ENCODE measurements around the gene HAGH. TPM values are rescaled to one million over a fixed set of nuclear protein-coding genes. Genes with fewer than 3 reads are reported as not detected.

The HAGH gene
- total and polyA plus RNA-seq, 10 of the 15 experiments (the other 5 are each of a cell fraction or from before 2014, with no cell fraction given): 2.0 to 50.1 (median 22.4) TPM

- TF ChIP-seq TAF1 (IDR thresholded peaks at IDR 0.05; ENCODE audit: borderline replicate concordance, low read depth, low read length) (no peak), SMAD5 (IDR thresholded peaks at IDR 0.05; ENCODE audit: low read depth) (no peak), BCLAF1 (IDR thresholded peaks at IDR 0.05) (no peak), RELA (IDR thresholded peaks at IDR 0.05; ENCODE audit: borderline replicate concordance, partially characterized antibody) (no peak), PKNOX1 (IDR thresholded peaks at IDR 0.05) (peak; percentile 28; the same call in 1 of the 2 replicates), IKZF2 (IDR thresholded peaks at IDR 0.05) (no peak), TCF3 (IDR thresholded peaks at IDR 0.05; ENCODE audit: borderline replicate concordance, insufficient read depth, low read depth, low read length) (0 out of 2 replicates have a peak, but pooled peaks have one; percentile 1), MEF2B (IDR thresholded peaks at IDR 0.05; ENCODE audit: partially characterized antibody, poor library complexity, severe bottlenecking) (no peak), HDGF (IDR thresholded peaks at IDR 0.05) (0 out of 2 replicates have a peak, but pooled peaks have one; percentile 5), ZNF217 (IDR thresholded peaks at IDR 0.05) (no peak), EED (IDR thresholded peaks at IDR 0.05; ENCODE audit: low read depth) (no peak), KAT2A (conservative IDR thresholded peaks at IDR 0.05; ENCODE audit: control insufficient read depth, low read depth, low read length) (no peak)
Observed at GRCh38 chr16:1772362-1772907, 54.2 kb downstream of the HAGH start, which contains the start of gene EME2 (continued).
